Measurements from ENCODE around the gene SLC22A14. TPM values are rescaled to one million over a fixed set of nuclear protein-coding genes. Genes with fewer than 3 reads are reported as not detected.

The SLC22A14 gene
- total RNA-seq, 3 donors from 2014 or later (not counting 1 experiment from before 2014, with no cell fraction given) = 0.20 TPM; not detected in 2

DNA sequence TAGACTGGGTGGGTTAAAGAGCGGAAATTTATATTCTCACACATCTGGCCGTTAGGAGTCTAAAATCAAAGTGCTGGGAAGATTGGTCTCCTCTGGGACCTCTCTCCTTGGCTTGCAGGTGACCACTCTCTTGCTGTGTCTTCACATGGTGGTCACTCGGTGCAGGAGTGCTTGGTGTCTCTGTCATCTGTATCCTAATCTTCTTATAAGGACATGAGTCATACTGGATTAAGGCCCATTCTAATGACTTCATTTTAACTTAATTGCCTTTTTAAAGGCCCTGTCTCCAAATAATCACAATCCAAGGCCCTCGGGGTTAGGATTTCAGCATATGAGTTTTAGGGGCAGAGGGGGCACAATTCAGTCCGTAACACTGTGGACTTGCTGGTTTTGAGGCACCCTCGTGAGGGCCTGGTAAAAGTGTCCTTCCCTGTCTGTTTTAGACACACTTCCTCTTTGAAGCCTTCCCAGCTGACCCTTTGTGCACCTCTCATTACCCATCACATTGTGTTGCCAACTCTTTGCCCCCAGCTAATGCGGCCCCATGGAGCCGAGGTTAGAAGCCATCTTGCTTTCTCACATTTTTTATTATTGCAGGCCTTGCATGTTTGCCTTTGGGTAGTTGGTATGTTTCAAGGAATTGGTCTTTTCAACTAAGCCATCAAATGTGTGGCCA, 67.7 kb downstream of the SLC22A14 start:
- Mint-ChIP-seq H3K4me1 (peaks cover 0 to 10% of the 10 kb centered on the region in 2 donors), H3K27me3 (ENCODE audit: low read depth in 2 of 2) (no peaks in the 10 kb centered on the region), H3K36me3 (no peaks in the 10 kb centered on the region), H3K9me3 (no peaks in the 10 kb centered on the region), H3K4me3 (no peak overlapping the region), H3K27ac (no peak overlapping the region)
- Histone ChIP-seq H3K27ac (ENCODE audit: low read length) (no peak overlapping the region), H3K9me3 (ENCODE audit: control insufficient read depth, insufficient read depth, low read length) (no peaks in the 10 kb centered on the region), H3K4me3 (ENCODE audit: low read length) (no peak overlapping the region), H3K27me3 (ENCODE audit: control insufficient read depth, insufficient read depth, low read length) (no peaks in the 10 kb centered on the region), H3K36me3 (ENCODE audit: control insufficient read depth, insufficient read depth, low read length) (no peaks in the 10 kb centered on the region), H3K4me1 (ENCODE audit: control insufficient read depth, insufficient read depth, low read length) (peaks cover 13% of the 10 kb centered on the region)
- TF ChIP-seq, protein P1, sequence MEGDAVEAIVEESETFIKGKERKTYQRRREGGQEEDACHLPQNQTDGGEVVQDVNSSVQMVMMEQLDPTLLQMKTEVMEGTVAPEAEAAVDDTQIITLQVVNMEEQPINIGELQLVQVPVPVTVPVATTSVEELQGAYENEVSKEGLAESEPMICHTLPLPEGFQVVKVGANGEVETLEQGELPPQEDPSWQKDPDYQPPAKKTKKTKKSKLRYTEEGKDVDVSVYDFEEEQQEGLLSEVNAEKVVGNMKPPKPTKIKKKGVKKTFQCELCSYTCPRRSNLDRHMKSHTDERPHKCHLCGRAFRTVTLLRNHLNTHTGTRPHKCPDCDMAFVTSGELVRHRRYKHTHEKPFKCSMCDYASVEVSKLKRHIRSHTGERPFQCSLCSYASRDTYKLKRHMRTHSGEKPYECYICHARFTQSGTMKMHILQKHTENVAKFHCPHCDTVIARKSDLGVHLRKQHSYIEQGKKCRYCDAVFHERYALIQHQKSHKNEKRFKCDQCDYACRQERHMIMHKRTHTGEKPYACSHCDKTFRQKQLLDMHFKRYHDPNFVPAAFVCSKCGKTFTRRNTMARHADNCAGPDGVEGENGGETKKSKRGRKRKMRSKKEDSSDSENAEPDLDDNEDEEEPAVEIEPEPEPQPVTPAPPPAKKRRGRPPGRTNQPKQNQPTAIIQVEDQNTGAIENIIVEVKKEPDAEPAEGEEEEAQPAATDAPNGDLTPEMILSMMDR (IDR thresholded peaks at IDR 0.05) = no peak
- DNase-seq (no peak), ATAC-seq (no peak)
- 95% methylated on average over 8 of the region's 8 CpGs for WGBS (ENCODE audit: insufficient coverage)
- intact Hi-C loops (cut with micrococcal nuclease) = no loop called here

DNA sequence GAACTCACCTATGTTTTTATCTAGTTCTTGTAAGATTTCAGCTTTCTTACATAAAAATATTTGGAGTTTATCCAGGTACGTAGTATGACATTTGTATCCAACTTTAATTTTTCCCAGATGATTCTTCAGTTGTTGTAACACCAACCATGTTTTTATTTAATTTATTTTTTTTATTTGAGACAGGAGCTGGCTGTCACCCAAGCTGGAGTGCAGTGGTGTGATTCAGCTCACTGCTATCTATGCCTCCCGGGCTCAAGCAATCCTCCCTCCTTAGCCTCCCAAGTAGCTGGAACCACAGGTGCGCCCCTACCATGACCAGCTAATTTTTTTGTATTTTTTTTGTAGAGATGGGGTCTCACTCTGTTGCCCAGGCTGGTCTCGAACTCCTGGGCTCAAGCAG, 71.1 kb downstream of the SLC22A14 start:
- DNase-seq (no peak), ATAC-seq (no peak)
- Histone ChIP-seq H3K27me3 (ENCODE audit: control insufficient read depth, insufficient read depth, low read length) (no peaks in the 10 kb centered on the region), H3K4me1 (ENCODE audit: control insufficient read depth, insufficient read depth, low read length) (no peaks in the 10 kb centered on the region), H3K27ac (ENCODE audit: low read length) (no peak overlapping the region), H3K4me3 (ENCODE audit: low read length) (no peak overlapping the region), H3K36me3 (ENCODE audit: control insufficient read depth, insufficient read depth, low read length) (no peaks in the 10 kb centered on the region), H3K9me3 (ENCODE audit: control insufficient read depth, insufficient read depth, low read length) (no peaks in the 10 kb centered on the region)
- intact Hi-C loops (cut with micrococcal nuclease) = no loop called here
- Mint-ChIP-seq H3K27ac (no peak overlapping the region), H3K4me3 (no peak overlapping the region), H3K27me3 (ENCODE audit: low read depth in 2 of 2) (no peaks in the 10 kb centered on the region), H3K36me3 (no peaks in the 10 kb centered on the region), H3K9me3 (no peaks in the 10 kb centered on the region), H3K4me1 (peaks cover 0 to 2% of the 10 kb centered on the region in 2 donors)
- 100% methylated on average over 1 of the region's 4 CpGs for WGBS (ENCODE audit: insufficient coverage)
- TF ChIP-seq, protein P1 (IDR thresholded peaks at IDR 0.05) = no peak

DNA sequence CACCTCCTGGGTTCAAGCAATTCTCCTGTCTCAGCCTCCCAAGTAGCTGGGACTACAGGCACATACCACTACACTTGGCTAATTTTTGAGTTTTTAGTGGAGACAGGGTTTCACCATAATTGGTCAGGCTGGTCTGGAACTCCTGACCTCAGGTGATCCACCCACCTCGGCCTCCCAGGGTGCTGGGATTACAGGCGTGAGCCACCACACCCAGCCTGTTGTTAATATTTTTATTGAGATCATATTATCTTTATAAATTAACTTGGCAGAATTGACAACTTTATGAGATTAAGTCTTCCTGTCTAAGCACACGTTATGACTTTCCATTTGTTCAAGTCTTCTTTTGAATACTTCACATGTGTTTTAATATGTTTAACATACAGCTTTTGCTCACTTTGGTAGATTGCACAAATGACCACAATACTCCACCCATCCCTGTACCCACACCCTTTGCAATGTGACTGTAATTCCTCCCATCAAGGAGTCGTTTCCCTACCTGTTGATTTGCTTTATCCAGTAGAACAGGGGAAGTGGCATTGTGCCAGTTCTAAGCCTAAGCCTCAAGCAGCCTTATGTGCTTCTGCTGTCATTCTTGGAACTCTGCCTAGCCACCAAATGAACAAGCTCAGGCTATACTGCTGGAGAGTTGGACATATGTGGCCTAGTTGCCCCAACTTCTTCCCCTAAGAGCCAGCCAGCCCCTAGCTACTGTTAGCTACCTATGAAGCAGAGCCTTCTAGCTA, 72.7 kb downstream of the SLC22A14 start:
- Mint-ChIP-seq H3K9me3 (no peaks in the 10 kb centered on the region), H3K4me3 (no peak overlapping the region), H3K4me1 (no peaks in the 10 kb centered on the region), H3K27ac (no peak overlapping the region), H3K36me3 (no peaks in the 10 kb centered on the region), H3K27me3 (ENCODE audit: low read depth in 2 of 2) (no peaks in the 10 kb centered on the region)
- H3K4me3 ChIP-seq (ENCODE audit: low read length) = no peak overlapping the region
- H3K9me3 ChIP-seq (ENCODE audit: control insufficient read depth, insufficient read depth, low read length) = no peaks in the 10 kb centered on the region
- TF ChIP-seq, protein P1 (IDR thresholded peaks at IDR 0.05) = no peak
- intact Hi-C loops (cut with micrococcal nuclease) = no loop called here
- DNase-seq (no peak), ATAC-seq (no peak)
- H3K27ac ChIP-seq (ENCODE audit: low read length) = no peak overlapping the region
- WGBS (ENCODE audit: insufficient coverage) = 61% methylated on average over 2 of the region's 4 CpGs
- no peaks in the 10 kb centered on the region for H3K36me3 ChIP-seq (ENCODE audit: control insufficient read depth, insufficient read depth, low read length)
- no peaks in the 10 kb centered on the region for H3K4me1 ChIP-seq (ENCODE audit: control insufficient read depth, insufficient read depth, low read length)
- no peaks in the 10 kb centered on the region for H3K27me3 ChIP-seq (ENCODE audit: control insufficient read depth, insufficient read depth, low read length)

Measured in natural killer cell (primary cell).